ENCODE measurements around the gene DQX1.

Gene DQX1

DNA sequence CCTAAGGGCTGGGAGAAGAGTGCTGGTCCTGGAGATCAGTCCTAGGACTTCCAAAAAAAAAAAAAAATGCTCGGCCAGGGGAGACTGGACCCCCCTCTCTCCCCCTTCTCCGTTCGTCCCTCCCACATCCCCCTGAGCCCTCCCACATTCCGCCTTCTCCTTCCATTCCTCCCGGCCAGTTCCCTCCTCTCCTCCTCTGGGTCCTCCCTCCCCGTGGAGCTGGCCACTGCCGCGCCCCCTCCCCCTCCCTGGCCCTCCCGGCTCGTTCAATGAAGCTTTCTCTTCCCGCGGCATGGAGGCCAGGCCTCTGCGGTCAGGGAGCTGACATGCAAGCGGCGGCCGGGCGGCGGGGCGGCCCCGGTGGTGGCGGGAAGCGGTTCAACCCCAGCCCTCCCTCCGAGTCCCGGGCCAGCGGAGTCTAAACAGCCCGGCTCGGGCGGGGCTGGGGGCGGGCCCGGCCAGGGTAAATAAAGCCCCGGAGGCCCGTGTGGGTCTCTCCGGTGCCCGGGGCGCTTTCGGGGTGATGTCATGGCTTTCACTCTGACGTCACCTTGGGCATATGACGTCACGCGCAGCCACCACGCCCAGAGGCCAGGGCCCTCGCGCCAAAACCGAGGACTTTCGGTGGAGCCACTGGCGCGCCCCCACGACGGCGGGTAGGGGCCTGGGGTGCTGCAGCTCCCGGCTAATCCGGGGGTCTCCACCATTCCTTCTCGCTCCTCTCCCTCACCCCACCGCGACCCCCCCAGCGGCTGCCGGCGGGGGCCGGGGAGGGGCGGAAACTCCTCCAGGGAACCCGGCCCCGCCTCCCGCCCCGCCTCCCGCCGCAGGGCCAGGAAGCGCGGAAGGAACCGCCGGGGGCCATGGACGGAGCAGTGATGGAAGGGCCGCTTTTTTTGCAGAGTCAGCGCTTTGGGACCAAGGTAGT lies 28.1 kb upstream of the DQX1 start, which contains the start of the genes DOK1 and LOXL3:
Gene DOK1 (plus strand): TSS at position 829 of the 928 bp plus-strand sequence. CDS start 35 bp downstream, at position 864.
Gene LOXL3 (minus strand): TSS at position 51 of the 928 bp plus-strand sequence. CDS start 1,308 bp downstream, outside the sequence.
- DNase-seq: peak; percentile 37 to 77

DNA sequence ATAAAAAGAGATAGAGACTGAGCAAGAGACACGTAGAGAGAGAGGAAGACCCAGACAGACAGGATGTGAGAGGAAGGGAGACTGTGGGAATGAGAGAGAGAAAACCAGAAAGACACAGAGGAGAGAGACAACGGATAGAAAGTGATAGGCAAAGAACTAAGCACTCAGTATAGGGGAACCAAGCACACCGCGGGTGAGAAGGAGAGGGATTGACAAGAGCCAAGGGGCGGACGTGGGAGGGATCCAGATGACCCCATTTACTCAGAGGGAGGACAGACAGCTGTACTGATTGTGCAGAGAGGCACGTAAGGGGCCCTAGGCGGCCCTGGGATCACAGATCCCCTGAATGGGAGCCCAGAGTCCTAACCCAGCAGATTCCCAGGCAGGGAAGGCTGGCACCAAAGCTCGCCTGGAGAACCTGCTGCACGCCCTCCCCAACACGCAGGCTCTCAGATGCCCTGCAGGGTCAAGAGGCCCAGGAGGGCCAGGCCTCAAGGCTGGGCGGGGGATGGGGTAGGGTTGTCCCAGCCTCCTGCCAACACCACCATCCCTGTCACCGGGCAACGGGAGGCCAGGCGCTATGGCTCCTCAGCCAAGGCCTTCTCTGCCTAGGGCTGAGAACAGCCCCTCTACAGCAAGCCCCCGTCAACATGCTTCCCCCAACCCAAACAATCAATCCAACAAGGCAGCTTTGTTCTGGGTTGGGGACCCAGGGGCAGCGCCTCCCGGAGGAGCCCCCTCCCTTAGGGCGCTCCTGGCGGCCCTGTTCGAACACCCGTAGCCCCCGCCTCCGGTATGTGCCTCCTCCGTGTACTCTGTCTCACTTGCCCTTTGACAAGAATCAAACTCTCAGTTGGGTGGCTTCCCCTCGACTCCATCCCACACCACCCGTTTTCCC lies 27.1 kb upstream of the DQX1 start:
- DNase-seq: peak in 1 of 2 experiments; percentile 25

DNA sequence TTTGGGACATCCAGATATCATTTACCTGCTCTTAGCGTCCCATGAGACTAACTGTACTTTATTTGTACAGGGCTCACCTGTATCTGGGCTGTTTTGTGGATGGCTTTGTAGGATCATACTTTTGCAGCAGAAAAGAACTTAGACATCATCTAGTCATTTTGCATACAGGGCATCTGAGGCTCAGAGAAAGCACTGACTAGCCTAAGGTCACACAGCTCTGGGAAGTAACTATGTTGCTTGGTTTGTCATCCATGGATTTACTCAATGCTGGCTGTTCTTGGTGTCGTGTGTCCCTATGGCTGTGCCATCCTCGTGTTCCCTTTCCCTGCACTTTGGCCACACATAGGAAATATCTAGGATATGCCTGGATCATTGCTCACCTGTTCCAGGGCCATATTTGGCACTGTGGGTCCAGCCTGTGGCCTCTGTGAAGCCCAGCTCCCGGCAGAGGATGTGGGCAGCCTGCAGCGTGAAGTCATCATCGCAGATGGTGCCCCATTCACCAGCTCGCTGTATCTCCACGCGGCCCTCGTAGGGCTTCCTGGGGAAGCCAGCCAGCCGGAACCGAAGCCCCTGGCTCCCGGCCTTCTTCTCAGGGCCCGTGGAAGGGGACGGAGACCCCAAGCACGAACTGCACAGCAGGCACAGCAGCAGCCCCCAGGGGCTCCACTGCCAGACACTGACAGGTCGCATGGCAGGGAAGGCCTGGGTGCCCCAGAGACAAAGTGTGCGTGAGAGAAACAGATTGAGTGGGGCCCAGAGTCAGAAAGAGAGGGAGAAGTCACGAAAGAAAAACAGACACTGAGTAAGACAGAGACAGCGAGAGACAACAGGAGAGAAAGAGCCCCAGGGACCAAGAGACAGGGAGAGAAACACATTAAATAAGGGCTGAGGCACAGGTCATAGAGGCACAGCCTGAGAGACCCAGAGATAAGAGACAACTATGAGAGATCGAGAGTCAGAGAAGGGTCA lies 26.2 kb upstream of the DQX1 start:
- no peak for DNase-seq

DNA sequence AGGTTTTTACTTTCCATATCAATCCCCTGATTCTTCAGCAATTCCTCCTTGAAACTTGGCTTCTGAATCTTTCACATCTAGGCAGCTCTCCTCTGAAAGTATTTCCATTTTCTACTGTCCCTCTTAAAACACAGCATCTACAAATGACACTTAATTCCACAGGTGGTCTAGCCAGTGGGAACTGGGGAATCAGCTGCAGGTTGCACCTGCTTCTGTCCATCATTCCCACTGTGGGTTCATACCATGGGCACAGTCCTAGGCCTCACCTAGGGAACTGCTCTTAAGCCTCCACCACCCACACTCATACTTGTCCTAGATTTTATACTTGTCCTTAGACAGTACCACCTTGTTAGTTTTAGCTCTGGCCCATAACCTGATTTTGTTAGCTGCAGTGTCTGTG lies 25.5 kb upstream of the DQX1 start:
- no peak for DNase-seq

DNA sequence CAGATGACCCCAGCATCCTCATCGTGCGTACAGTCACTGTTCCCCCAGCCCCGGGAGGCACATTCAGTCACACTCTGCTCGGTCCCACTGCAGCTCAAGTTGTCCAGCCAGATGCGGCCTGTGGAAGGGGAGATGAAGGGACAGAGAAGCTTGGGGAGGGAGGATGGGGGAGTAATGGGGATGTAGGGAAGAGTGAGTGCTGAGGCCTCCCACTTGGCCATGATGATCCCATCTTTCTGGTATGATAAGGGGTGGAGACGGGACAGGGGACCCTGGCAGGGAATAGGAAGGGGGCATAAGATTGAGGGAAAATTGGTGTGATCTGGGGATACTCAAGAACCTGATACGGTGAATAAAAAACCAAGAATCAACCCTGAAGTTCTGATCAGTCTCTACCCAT lies 24.2 kb upstream of the DQX1 start:
- DNase-seq: no peak

DNA sequence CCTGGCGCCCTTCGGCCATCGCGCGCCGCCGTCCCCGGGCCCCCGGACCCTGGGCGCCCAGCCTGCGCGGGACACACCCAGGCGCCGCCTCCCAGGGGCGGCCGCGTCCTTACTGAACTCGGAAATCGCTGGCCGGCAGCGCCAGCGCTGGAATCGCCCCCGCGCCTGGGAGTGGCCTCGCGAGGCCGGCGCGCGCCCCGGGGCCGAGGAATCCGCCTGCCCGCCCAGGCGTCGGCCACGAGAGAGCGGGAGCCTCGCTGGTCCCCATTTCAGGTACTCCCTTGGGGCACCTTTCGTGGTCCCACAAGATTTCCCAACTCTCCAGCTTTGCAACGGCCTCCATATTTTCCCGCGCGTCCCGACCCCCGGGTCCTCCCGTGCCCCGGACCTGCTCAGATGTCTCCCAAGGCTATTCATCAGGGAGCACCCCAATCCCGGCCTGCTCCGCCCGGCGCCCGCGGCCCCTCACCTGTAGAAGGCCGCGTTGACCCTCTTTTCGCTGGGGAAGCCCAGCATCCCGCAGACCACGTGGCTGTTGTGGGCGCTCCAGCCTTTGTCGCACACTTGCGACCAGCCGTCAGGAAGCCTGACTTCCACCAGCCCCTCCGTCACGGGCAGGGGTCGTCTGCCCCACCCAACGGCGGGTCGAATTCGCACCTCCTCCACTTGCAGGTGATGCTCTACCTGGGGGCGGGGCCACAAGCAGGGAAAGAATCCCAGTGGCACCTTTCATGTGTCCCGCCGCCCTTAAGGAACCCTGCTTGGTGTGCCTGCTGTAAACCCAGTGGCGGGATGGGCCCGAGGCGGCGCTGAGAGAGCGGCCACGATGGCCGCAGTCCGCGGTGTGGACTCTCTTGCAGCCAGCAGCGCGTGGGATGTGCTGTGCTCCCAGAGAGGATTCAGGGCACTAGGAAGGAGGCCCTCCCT lies 23.1 kb upstream of the DQX1 start:
- DNase-seq: peak; percentile 42 to 85

DNA sequence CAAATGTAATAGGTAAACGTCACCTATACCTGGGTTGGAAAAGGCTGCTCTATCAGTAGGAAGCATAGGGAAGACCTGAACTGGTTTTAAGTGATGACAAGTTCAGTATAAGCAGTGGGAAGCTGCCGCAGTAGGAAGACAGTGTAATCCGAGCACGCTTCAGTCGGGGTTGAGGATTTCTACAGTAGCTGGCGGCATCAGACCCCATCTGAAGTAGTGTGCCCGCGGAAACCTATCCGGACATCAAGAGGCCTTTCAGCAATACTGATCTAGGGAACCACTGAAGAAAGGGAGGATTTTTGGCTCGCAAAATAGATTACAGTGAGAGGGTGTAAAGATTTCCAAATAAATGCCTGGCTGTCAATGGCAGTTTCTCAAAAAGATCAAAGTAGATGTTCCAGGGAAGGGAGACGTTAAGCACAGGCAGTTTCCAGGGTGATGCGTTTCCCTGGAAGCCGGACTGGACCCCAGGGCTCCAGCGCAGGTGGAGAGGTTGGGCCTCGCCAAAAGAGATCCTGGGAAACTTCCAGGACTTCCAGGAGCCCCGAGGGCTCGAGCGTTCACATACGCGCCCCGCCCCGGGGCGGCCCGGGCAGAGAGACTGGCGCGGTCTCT lies 22.4 kb upstream of the DQX1 start:
- peak; percentile 40 to 68 for DNase-seq

DNA sequence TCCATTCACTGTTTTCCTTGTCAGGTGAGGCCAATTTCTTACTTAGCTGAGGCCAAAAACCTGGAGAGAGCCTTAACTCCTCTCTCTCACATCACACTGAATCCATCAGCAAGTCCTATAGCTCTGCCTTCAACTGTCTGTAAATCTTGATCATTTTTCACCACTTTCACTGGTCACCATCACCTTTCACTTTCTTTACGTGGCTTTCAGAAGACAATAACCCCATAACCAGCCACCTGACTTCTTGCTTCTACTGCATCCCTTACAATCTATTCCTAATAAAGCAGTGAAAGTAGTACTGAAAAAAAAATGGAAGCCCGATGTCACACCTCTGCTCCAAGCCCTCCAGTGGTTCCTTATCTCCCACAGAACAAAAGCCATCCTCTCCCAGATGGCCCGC lies 20.0 kb upstream of the DQX1 start:
- no peak for DNase-seq

DNA sequence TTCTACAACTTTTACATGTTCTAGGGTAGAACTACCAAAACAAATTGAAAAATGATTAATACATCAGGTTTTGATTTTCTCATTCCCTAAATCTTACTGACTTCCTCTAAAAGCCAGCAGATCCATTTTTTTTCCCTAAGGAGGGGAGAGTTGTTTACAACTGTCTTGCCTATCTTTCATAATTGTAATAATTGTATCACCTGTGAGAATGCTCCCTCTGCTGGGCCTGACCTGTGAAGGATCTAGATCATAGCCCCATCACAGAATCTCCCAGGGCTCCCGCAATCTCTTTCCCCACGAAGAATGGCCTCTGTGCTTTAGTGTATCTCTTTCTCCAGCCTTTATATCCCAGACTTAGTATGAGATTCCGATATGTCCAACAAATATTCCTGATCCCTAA lies 18.6 kb upstream of the DQX1 start:
- DNase-seq: no peak

DNA sequence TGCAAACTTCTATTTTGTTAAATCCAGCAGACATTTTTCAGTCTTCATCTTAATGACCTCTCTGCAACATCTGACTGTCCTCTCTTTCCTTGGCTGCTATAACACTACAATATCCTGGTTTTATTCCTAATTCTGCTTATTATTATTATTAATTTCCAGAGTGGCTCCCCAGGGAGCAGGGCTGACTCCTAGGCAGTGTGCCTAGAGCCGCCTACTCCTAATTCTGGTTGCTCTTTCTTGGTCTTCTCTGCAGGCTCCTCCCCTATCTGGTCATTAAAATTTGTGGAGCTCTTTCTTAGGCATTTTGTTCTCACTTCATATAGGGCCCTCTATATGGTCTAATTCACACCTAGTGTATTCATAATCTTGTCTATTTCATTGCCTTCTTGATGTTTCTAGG lies 16.9 kb upstream of the DQX1 start:
- DNase-seq: no peak

DNA sequence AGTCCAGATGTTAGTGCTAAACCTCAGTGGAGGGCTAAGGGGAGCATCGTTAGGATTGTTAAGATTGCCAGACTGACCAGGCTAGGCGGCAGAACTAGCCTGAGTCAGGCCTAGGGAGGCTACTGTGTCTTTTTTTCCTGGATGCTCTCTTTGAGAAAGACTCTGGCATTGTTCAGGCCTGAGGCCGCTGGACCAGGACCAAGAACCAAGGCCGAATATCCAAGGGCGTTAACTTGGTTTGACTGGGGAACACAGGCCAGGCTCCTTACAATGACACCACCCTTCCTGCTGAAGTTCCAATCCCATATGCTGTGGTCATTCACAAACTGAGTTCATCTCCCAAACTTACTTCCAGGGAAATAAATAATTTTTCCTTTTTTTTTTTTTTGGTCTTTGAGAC lies 14.3 kb upstream of the DQX1 start:
- no peak for DNase-seq

DNA sequence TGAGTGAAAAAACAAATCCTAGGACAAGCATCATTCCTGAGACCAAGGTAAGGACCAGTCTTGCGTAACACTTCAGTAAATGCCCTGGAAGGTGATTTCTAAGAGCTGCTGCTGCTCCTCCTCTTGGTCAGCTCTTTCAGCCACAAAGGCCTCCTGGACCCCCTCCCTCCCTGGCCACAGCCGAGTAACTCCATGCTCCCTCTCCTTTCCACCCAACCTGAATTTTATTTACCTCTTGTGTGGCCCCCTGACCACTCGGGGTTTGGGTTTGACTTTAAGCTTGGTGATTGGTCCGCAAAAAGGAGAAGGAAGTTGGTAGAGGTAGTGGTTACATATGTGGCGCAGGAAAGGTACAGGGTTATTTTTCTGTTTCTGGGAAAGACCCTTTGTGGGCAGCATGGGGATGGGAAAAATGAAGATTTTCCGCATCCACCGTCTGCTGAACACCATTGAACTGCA lies 12.9 kb upstream of the DQX1 start:
- no peak for DNase-seq

DNA sequence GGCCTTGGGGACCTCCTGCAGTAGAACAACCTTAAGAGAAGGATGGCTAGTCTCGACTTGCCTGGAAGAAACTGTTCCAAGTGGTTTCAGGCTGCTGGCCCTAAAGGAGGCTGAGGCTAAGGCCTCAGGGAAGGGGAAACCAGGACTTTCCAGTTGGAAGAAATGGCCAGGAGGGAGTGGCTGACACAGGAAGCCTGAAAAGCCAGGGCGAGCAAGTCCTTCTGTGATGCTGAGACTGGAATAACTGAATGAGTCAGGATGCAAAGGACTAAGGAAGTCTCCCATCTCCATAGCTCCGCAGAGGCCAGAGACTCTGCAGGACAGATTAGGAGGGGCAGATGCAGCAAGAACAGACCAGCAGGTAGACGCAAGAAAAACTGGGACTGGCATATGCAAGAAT lies 11.1 kb upstream of the DQX1 start:
- no peak for DNase-seq

DNA sequence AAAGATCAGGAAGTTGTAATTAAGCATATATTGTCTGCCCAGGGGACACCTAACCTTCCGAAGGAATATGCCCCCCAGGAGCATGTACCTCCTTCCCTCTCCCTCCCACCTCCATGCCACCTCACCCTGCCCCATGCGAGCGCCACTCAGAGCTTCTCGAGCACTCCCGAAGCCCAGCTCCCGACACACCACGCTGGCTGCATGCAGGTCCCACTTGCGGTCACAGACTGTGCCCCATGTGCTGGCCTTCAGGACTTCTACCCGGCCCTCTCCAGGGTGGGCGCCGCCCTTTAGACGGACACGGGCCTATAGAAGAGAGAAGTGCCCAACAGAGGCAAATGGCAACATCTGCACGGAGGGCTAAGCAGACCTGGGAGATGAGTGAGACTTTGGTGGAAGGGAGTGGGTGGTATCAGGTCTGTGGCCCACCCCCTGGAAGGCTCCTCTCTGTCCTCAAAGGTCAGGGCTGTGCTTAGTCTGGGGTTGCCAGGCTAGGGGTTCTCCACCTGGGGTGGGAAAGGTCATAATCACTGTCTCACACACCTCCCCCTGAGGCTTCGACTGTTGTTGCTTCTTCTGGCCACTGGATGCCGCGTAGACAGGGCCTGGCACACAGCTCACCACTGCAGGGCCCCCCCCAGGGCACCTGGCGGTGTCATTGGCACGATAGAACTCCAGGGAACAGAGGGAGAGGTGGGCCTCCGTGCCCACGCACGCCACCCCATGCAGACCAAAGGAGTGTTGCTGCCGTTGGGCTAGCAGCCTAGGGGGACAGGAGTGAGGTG lies 10.3 kb upstream of the DQX1 start:
- no peak for DNase-seq

DNA sequence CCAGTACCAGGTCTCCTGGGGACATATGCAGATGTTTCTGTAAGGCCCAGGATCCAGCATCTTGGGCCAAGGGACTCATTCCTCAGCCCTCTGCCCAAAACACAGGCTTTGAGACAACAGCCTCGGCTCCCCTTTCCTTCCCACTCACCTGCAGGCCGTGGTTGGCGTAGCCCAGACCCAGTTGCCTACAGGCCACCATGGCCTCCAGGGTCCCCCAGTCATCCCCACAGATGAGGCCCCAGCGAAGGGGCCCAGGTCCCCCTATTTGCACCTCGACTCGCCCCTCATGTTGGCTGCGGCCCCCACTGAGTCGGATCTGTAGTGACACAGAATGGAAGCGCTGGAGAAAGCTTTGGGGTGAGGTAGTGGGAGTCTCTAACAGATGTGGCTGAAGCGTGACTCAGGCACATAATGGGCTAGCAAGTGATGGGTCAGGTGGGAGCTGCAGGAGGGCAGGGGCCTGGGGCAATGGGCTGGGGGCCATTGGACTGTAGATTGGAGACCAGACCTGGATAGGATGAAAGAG lies 9.5 kb upstream of the DQX1 start:
- no peak for DNase-seq

DNA sequence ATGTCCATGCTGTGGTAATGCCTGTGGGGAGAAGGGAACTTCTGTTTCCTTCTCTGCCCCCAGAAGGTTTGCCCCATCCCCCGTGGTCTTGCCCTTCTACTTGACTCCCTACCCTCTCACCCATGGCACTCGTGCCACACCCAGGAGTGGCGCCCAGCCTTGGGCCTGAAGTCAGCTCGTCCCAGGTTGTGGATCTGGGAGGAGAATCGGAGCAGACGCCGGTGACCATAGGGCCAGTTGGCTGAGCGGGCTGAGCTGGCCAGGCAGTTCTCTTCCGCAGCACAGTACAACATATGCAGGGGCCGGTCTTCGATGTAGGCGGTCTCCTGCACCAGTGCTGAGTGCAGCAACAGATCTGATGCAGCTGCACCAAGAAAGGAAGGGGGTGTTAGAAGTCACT lies 8.4 kb upstream of the DQX1 start:
- DNase-seq: no peak

DNA sequence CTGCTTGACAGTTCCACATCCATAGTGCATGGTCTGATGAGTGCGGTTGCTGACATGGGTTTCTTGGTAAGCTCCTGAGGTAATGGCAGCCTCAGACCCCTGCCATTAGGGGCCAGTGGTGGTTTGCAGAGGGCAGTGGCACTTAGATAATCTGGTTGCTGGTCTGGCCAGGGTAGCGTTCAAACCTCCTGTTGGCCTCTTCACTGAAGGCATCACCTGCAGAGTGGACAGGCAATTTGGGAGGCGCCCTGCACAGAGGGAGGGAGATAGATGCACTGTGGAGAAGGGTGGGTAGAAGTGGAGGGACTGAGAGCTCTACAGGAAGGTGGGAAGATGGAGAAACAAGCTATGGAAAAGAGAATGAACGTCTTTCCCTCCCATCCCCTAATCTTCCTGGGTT lies 7.4 kb upstream of the DQX1 start:
- no peak for DNase-seq

DNA sequence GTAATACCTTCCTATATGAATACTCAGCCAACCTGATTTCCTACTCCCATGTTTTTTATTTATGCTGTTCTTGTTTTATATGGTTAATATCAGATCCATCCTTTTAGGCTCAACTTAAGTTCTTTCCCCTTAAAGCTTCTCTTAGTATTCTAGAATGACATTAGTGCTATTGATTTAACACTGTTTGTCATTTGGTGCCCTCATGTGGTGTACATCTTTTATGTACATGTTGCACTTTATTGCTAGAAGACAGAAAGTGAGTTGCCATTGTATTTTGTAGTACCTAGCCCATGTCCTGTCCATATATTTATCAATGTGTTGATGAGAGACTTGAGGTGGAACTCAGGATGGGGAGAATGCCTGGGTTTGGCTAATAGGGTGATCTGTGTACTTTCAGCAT lies 6.2 kb upstream of the DQX1 start:
- DNase-seq: peak in 1 of 2 experiments; percentile 19

DNA sequence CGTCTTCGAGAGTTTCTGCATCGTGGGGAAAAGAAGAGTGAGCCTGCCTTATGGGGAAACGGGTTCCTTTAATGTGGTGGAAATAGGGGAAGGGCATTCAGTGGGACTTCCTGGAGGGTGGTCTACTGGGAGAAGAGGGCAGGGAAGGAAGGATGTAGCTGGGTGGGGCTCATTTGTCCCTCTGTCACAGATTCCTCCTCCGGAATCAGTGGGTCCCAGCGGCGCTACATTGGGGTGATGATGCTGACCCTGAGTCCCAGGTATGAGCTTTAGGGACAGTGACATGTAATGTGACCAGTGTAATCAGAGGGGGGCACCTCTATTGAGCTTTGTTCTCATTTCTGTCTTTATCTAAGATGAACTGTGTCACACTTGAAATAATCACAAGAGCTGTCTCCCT lies 5.6 kb upstream of the DQX1 start:
- DNase-seq: no peak

Data from NCI-H526 (cell line).